ENCODE measurements around the gene NACC2.
"Not testable (repeated sequence)": the region's sequence is repeated elsewhere in the genome, so short reads cannot be mapped to it uniquely, and the experiment has no call there.

The NACC2 gene

GRCh38 chr9:136074706-136075105 is 20.4 kb downstream of the NACC2 start:
- Mint-ChIP-seq H3K36me3 (ENCODE audit: low read depth) (peaks cover 6% of the 10 kb centered on the region), H3K4me3 (no peak overlapping the region), H3K27me3 (peaks cover 4% of the 10 kb centered on the region), H3K27ac (no peak overlapping the region), H3K4me1 (ENCODE audit: low read depth) (peaks cover 12% of the 10 kb centered on the region), H3K9me3 (no peaks in the 10 kb centered on the region)

- no peak overlapping the region for H3K27ac Mint-ChIP-seq
- H3K36me3 Mint-ChIP-seq (ENCODE audit: low read depth) = peaks cover 3% of the 10 kb centered on the region
- no peaks in the 10 kb centered on the region for H3K9me3 Mint-ChIP-seq
- no peak overlapping the region for H3K4me3 Mint-ChIP-seq
- H3K4me1 Mint-ChIP-seq (ENCODE audit: low read depth) = no peaks in the 10 kb centered on the region
- no peaks in the 10 kb centered on the region for H3K27me3 Mint-ChIP-seq
These were observed 32.2 kb downstream of the NACC2 start for GRCh38 chr9:136062657-136063439.

GRCh38 chr9:136061916-136062315 is 33.2 kb downstream of the NACC2 start:
- not testable (repeated sequence) for H3K27ac Mint-ChIP-seq; H3K27me3 Mint-ChIP-seq; H3K9me3 Mint-ChIP-seq; H3K4me3 Mint-ChIP-seq; H3K4me1 Mint-ChIP-seq (ENCODE audit: low read depth); H3K36me3 Mint-ChIP-seq (ENCODE audit: low read depth)

- no peak overlapping the region for H3K4me3 Mint-ChIP-seq
- no peak overlapping the region for H3K27ac Mint-ChIP-seq
These were observed 33.7 kb downstream of the NACC2 start for GRCh38 chr9:136061405-136061804.

GRCh38 chr9:136060671-136061371 is 34.3 kb downstream of the NACC2 start:
- H3K27ac Mint-ChIP-seq = no peak overlapping the region
- peaks cover 4% of the 10 kb centered on the region for H3K4me1 Mint-ChIP-seq (ENCODE audit: low read depth)
- H3K27me3 Mint-ChIP-seq = no peaks in the 10 kb centered on the region
- no peak overlapping the region for H3K4me3 Mint-ChIP-seq
- H3K36me3 Mint-ChIP-seq (ENCODE audit: low read depth) = no peaks in the 10 kb centered on the region
- no peaks in the 10 kb centered on the region for H3K9me3 Mint-ChIP-seq

More at GRCh38 chr9:136061405-136061804, 33.7 kb downstream of the NACC2 start:
- H3K27me3 Mint-ChIP-seq = no peaks in the 10 kb centered on the region
- peaks cover 4% of the 10 kb centered on the region for H3K4me1 Mint-ChIP-seq (ENCODE audit: low read depth)
- no peaks in the 10 kb centered on the region for H3K36me3 Mint-ChIP-seq (ENCODE audit: low read depth)
- H3K9me3 Mint-ChIP-seq = no peaks in the 10 kb centered on the region

- H3K9me3 Mint-ChIP-seq = no peaks in the 10 kb centered on the region
- H3K36me3 Mint-ChIP-seq (ENCODE audit: low read depth) = no peaks in the 10 kb centered on the region
- H3K4me3 Mint-ChIP-seq = no peak overlapping the region
- peaks cover 9% of the 10 kb centered on the region for H3K4me1 Mint-ChIP-seq (ENCODE audit: low read depth)
- H3K27me3 Mint-ChIP-seq = no peaks in the 10 kb centered on the region
- no peak overlapping the region for H3K27ac Mint-ChIP-seq
These were observed 35.0 kb downstream of the NACC2 start for GRCh38 chr9:136059851-136060670.

- H3K27me3 Mint-ChIP-seq = peaks cover 4% of the 10 kb centered on the region
- no peaks in the 10 kb centered on the region for H3K9me3 Mint-ChIP-seq
- H3K27ac Mint-ChIP-seq = no peak overlapping the region
- H3K4me3 Mint-ChIP-seq = no peak overlapping the region
- peaks cover 12% of the 10 kb centered on the region for H3K4me1 Mint-ChIP-seq (ENCODE audit: low read depth)
- H3K36me3 Mint-ChIP-seq (ENCODE audit: low read depth) = no peaks in the 10 kb centered on the region
These were observed 35.7 kb downstream of the NACC2 start for GRCh38 chr9:136059321-136059791.

- peaks cover 12% of the 10 kb centered on the region for H3K4me1 Mint-ChIP-seq (ENCODE audit: low read depth)
- no peaks in the 10 kb centered on the region for H3K9me3 Mint-ChIP-seq
- H3K36me3 Mint-ChIP-seq (ENCODE audit: low read depth) = no peaks in the 10 kb centered on the region
- peaks cover 4% of the 10 kb centered on the region for H3K27me3 Mint-ChIP-seq
- no peak overlapping the region for H3K27ac Mint-ChIP-seq
- H3K4me3 Mint-ChIP-seq = no peak overlapping the region
These were observed 36.2 kb downstream of the NACC2 start for GRCh38 chr9:136058801-136059302.

- Mint-ChIP-seq H3K27me3 (peaks cover 4% of the 10 kb centered on the region), H3K4me1 (ENCODE audit: low read depth) (peaks cover 12% of the 10 kb centered on the region), H3K4me3 (no peak overlapping the region), H3K9me3 (no peaks in the 10 kb centered on the region), H3K27ac (no peak overlapping the region), H3K36me3 (ENCODE audit: low read depth) (no peaks in the 10 kb centered on the region)
These were observed 37.0 kb downstream of the NACC2 start for GRCh38 chr9:136058084-136058483.

- Mint-ChIP-seq H3K9me3 (no peaks in the 10 kb centered on the region), H3K36me3 (ENCODE audit: low read depth) (no peaks in the 10 kb centered on the region), H3K4me3 (no peak overlapping the region), H3K27ac (no peak overlapping the region), H3K4me1 (ENCODE audit: low read depth) (peaks cover 12% of the 10 kb centered on the region), H3K27me3 (peaks cover 4% of the 10 kb centered on the region)
These were observed 37.6 kb downstream of the NACC2 start for GRCh38 chr9:136057236-136058081.

- peaks cover 17% of the 10 kb centered on the region for H3K4me1 Mint-ChIP-seq (ENCODE audit: low read depth)
- no peak overlapping the region for H3K27ac Mint-ChIP-seq
- H3K4me3 Mint-ChIP-seq = no peak overlapping the region
These were observed 38.4 kb downstream of the NACC2 start for GRCh38 chr9:136056546-136057235.

GRCh38 chr9:136055715-136056545 is 39.2 kb downstream of the NACC2 start:
- Mint-ChIP-seq H3K9me3 (no peaks in the 10 kb centered on the region), H3K36me3 (ENCODE audit: low read depth) (no peaks in the 10 kb centered on the region), H3K27ac (no peak overlapping the region), H3K4me3 (no peak overlapping the region), H3K4me1 (ENCODE audit: low read depth) (peaks cover 17% of the 10 kb centered on the region), H3K27me3 (peaks cover 4% of the 10 kb centered on the region)

More at GRCh38 chr9:136056546-136057235, 38.4 kb downstream of the NACC2 start:
- H3K36me3 Mint-ChIP-seq (ENCODE audit: low read depth) = no peaks in the 10 kb centered on the region
- H3K27me3 Mint-ChIP-seq = peaks cover 4% of the 10 kb centered on the region
- no peaks in the 10 kb centered on the region for H3K9me3 Mint-ChIP-seq

Measured in stimulated activated naive CD8-positive, alpha-beta T cell treated with anti-CD3 and anti-CD28 coated beads, Interleukin-15, Interleukin-2, amounts not matched to agents 100 ng/mL and 50 ng/mL, for 24 hours (primary cell).